ENCODE data around the gene CTSF. TPM values are rescaled to one million over a fixed set of nuclear protein-coding genes. Genes with fewer than 3 reads are reported as not detected.

CTSF gene
- total RNA-seq, 4 donors from 2014 or later: 5.4 to 24.3 (median 21.8) TPM

- Histone ChIP-seq H3K9me3 (no peaks in the 10 kb centered on the region), H3K4me1 (peaks cover 0 to 17% (median 2%) of the 10 kb centered on the region in 4 donors), H3K4me3 (no peak overlapping the region), H3K27me3 (no peaks in the 10 kb centered on the region), H3K36me3 (no peaks in the 10 kb centered on the region), H3K27ac (no peak overlapping the region)
- TF ChIP-seq, protein P1, sequence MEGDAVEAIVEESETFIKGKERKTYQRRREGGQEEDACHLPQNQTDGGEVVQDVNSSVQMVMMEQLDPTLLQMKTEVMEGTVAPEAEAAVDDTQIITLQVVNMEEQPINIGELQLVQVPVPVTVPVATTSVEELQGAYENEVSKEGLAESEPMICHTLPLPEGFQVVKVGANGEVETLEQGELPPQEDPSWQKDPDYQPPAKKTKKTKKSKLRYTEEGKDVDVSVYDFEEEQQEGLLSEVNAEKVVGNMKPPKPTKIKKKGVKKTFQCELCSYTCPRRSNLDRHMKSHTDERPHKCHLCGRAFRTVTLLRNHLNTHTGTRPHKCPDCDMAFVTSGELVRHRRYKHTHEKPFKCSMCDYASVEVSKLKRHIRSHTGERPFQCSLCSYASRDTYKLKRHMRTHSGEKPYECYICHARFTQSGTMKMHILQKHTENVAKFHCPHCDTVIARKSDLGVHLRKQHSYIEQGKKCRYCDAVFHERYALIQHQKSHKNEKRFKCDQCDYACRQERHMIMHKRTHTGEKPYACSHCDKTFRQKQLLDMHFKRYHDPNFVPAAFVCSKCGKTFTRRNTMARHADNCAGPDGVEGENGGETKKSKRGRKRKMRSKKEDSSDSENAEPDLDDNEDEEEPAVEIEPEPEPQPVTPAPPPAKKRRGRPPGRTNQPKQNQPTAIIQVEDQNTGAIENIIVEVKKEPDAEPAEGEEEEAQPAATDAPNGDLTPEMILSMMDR (IDR thresholded peaks at IDR 0.05): no peak
- no peak for TF ChIP-seq POLR2A (IDR thresholded peaks at IDR 0.05)
- DNase-seq: no peak
Measured at GRCh38 chr11:66562907-66563583, 5.4 kb downstream of the CTSF start.

DNA sequence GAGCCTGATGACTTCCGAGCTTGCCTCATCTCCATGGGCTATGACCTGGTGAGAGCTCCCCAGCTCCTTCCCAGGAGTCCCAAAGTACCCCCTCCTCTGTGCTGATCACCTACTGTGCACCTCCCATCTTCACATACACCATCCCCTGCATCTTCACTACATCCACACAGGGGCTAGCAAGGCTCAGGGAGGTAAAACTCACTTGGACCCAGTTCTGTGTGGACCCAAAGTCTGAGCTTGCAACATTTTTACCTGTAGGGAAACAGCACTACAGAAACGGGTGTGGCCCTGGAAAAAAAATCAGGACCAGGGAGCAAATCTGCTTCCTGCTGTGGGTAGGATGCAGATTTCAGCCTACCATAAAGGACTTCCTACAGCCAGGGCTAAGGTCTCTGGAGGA lies 6.1 kb downstream of the CTSF start:
- Histone ChIP-seq H3K9me3 (no peaks in the 10 kb centered on the region), H3K27ac (no peak overlapping the region), H3K4me1 (peaks cover 0 to 11% (median 2%) of the 10 kb centered on the region in 4 donors), H3K4me3 (no peak overlapping the region), H3K36me3 (no peaks in the 10 kb centered on the region), H3K27me3 (no peaks in the 10 kb centered on the region)
- DNase-seq: no peak
- TF ChIP-seq, protein P1 (IDR thresholded peaks at IDR 0.05): no peak
- TF ChIP-seq POLR2A (IDR thresholded peaks at IDR 0.05): no peak

DNA sequence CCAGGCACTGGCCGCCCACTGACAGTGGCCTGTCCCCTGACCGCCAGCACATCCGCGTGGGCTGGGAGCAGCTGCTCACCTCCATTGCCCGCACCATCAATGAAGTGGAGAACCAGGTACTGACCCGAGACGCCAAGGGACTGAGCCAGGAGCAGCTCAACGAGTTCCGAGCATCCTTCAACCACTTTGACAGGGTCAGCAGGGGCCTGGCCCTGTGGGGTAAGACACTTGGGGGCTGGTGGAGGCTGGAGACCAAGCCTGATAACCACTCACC lies 6.5 kb downstream of the CTSF start:
- Histone ChIP-seq H3K36me3 (no peaks in the 10 kb centered on the region), H3K27ac (no peak overlapping the region), H3K4me1 (peaks cover 0 to 11% (median 2%) of the 10 kb centered on the region in 4 donors), H3K27me3 (no peaks in the 10 kb centered on the region), H3K9me3 (no peaks in the 10 kb centered on the region), H3K4me3 (no peak overlapping the region)
- no peak for TF ChIP-seq POLR2A (IDR thresholded peaks at IDR 0.05)
- TF ChIP-seq, protein P1 (IDR thresholded peaks at IDR 0.05): no peak
- DNase-seq: no peak

DNA sequence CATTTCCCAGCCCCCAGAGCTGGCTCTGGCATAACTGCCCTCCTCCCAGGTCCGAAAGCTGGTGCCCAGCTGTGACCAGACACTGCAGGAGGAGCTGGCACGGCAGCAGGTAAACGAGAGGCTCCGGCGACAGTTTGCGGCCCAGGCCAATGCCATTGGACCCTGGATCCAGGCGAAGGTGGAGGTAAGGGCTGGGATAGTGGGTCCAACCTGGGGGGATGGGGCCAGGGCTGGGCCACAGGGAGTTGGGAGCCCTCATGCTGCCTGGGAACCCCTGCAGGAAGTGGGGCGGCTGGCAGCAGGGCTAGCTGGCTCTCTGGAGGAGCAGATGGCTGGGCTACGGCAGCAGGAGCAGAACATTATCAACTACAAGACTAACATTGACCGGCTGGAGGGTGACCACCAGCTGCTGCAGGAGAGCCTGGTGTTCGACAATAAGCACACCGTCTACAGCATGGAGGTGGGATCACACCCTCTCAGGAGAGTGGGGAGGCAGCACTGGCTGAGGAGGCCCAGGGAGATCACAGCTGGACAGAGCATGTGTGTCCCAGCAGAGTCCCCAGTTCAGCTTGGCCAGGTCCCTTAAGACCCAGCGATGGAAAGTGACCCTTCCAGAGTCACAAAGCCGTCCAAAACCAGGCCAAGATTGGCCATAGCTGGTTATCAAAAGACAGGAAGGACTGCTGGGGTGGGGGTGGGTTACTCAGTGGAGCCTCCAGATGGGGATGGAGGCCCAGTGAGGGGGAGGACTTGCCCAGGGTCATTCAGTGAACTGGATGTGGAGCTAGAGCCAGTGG lies 7.0 kb downstream of the CTSF start:
- Histone ChIP-seq H3K36me3 (no peaks in the 10 kb centered on the region), H3K4me3 (no peak overlapping the region), H3K4me1 (peaks cover 0 to 11% (median 2%) of the 10 kb centered on the region in 4 donors), H3K9me3 (no peaks in the 10 kb centered on the region), H3K27me3 (no peaks in the 10 kb centered on the region), H3K27ac (no peak overlapping the region)
- no peak for DNase-seq
- TF ChIP-seq POLR2A (IDR thresholded peaks at IDR 0.05): no peak
- TF ChIP-seq, protein P1 (IDR thresholded peaks at IDR 0.05): no peak

GRCh38 chr11:66559866-66560676 lies 8.3 kb downstream of the CTSF start:
- no peaks in the 10 kb centered on the region for H3K36me3 ChIP-seq
- DNase-seq: no peak
- no peak overlapping the region for H3K4me3 ChIP-seq
- H3K27me3 ChIP-seq: no peaks in the 10 kb centered on the region
- peaks cover 0 to 11% (median 2%) of the 10 kb centered on the region in 4 donors for H3K4me1 ChIP-seq
- TF ChIP-seq POLR2A (IDR thresholded peaks at IDR 0.05): no peak
- TF ChIP-seq, protein P1 (IDR thresholded peaks at IDR 0.05): no peak
- no peak overlapping the region for H3K27ac ChIP-seq
- no peaks in the 10 kb centered on the region for H3K9me3 ChIP-seq
